Loucy (cell line): Measurements from ENCODE around the gene RASAL1.

Source experiments
- H2AFZ ChIP-seq: fragments of 200-600 bp; sonication (generic); 2 replicates; pipeline ENCODE4 v1.6.0; 2016; ENCODE audit warnings: antibody characterized with exemption, mild to moderate bottlenecking, low read length, moderate library complexity
- H3F3A ChIP-seq: fragments of 200-600 bp; 2 replicates; pipeline ENCODE4 v1.6.0; 2016; ENCODE audit warnings: antibody characterized with exemption, low read depth, mild to moderate bottlenecking
- H3K27me3 ChIP-seq: fragments of 200-600 bp; sonication (generic); 2 replicates; pipeline ENCODE4 v1.6.1; 2014; ENCODE audit warnings: low read length, mild to moderate bottlenecking; ENCODE audit not compliant: insufficient read depth, poor library complexity, severe bottlenecking
- H3K36me3 ChIP-seq: fragments of 200-600 bp; sonication (generic); 2 replicates; pipeline ENCODE4 v1.6.1; 2016; ENCODE audit warnings: low read length; ENCODE audit not compliant: insufficient read depth
- H3K4me1 ChIP-seq: fragments of 200-600 bp; sonication (generic); 2 replicates; pipeline ENCODE4 v1.5.1; 2014; ENCODE audit warnings: low read length, mild to moderate bottlenecking; ENCODE audit not compliant: insufficient read depth, poor library complexity, severe bottlenecking
- H3K4me2 ChIP-seq: fragments of 200-600 bp; sonication (generic); 2 replicates; pipeline ENCODE4 v1.6.0; 2014; ENCODE audit warnings: antibody characterized with exemption, low read length, low read depth, mild to moderate bottlenecking; ENCODE audit not compliant: poor library complexity, severe bottlenecking
- H3K4me3 ChIP-seq: fragments of 200-600 bp; sonication (generic); 2 replicates; pipeline ENCODE4 v1.5.1; 2014; ENCODE audit warnings: low read length, mild to moderate bottlenecking, mixed read lengths; ENCODE audit not compliant: poor library complexity, severe bottlenecking
- H3K79me2 ChIP-seq: fragments of 200-600 bp; sonication (generic); 2 replicates; pipeline ENCODE4 v1.6.1; 2014; ENCODE audit warnings: low read length; ENCODE audit not compliant: insufficient read depth
- H3K9ac ChIP-seq: fragments of 200-600 bp; sonication (generic); 2 replicates; pipeline ENCODE4 v1.6.0; 2014; ENCODE audit warnings: mild to moderate bottlenecking, low read depth, low read length, moderate library complexity; ENCODE audit not compliant: poor library complexity, severe bottlenecking
- H3K9me2 ChIP-seq: fragments of 200-600 bp; sonication (generic); replicated peaks from 2 replicates; pipeline ENCODE4 v1.6.1; 2016; ENCODE audit warnings: low read depth, low read length, mixed read lengths
- H3K9me3 ChIP-seq: fragments of 200-600 bp; sonication (generic); 2 replicates; pipeline ENCODE4 v1.6.1; 2014; ENCODE audit warnings: mild to moderate bottlenecking, antibody characterized with exemption, low read length, low read depth; ENCODE audit not compliant: insufficient read depth
- H4K20me1 ChIP-seq: fragments of 200-600 bp; sonication (generic); 2 replicates; pipeline ENCODE4 v1.6.0; 2014; ENCODE audit warnings: antibody characterized with exemption, low read length, mild to moderate bottlenecking; ENCODE audit not compliant: insufficient read depth, poor library complexity, severe bottlenecking
- CTCF ChIP-seq: fragments of 200-600 bp; sonication (generic); conservative IDR thresholded peaks from 2 replicates; pipeline ENCODE4 v1.5.1; 2014; ENCODE audit warnings: mild to moderate bottlenecking, antibody characterized with exemption, low read length
- EZH2phosphoT487 ChIP-seq: fragments of 200-600 bp; IDR thresholded peaks from 2 replicates; pipeline ENCODE4 v1.6.1; 2018; ENCODE audit warnings: antibody characterized with exemption, mild to moderate bottlenecking, moderate library complexity, borderline replicate concordance

Gene RASAL1

GRCh38 chr12:113140706-113141105 lies 5.1 kb upstream of the RASAL1 start:
- no peak overlapping the region for H3K9ac ChIP-seq
- no peaks in the 10 kb centered on the region for H3F3A ChIP-seq
- no peaks in the 10 kb centered on the region for H3K9me3 ChIP-seq
- H3K4me1 ChIP-seq, result no peaks in the 10 kb centered on the region
- H2AFZ ChIP-seq, result no peak overlapping the region
- no peaks in the 10 kb centered on the region for H4K20me1 ChIP-seq
- no peak overlapping the region for H3K4me3 ChIP-seq
- H3K4me2 ChIP-seq, result no peak overlapping the region
- no peaks in the 10 kb centered on the region for H3K9me2 ChIP-seq
- no peaks in the 10 kb centered on the region for H3K36me3 ChIP-seq
- no peak for TF ChIP-seq CTCF
- no peak for TF ChIP-seq EZH2phosphoT487
- H3K79me2 ChIP-seq, result no peaks in the 10 kb centered on the region
- no peaks in the 10 kb centered on the region for H3K27me3 ChIP-seq

GRCh38 chr12:113138826-113139225 lies 3.3 kb upstream of the RASAL1 start:
- Histone ChIP-seq H3K36me3 (no peaks in the 10 kb centered on the region), H4K20me1 (no peaks in the 10 kb centered on the region), H3K4me3 (no peak overlapping the region), H3K4me1 (no peaks in the 10 kb centered on the region), H3K9me2 (no peaks in the 10 kb centered on the region), H3F3A (no peaks in the 10 kb centered on the region), H3K9ac (no peak overlapping the region), H2AFZ (no peak overlapping the region), H3K9me3 (no peaks in the 10 kb centered on the region), H3K27me3 (no peaks in the 10 kb centered on the region), H3K79me2 (no peaks in the 10 kb centered on the region), H3K4me2 (no peak overlapping the region)
- TF ChIP-seq EZH2phosphoT487, result no peak

GRCh38 chr12:113137861-113138783 lies 2.6 kb upstream of the RASAL1 start:
- TF ChIP-seq CTCF, result no peak
- TF ChIP-seq EZH2phosphoT487, result no peak
- no peaks in the 10 kb centered on the region for H3K9me2 ChIP-seq
- no peaks in the 10 kb centered on the region for H4K20me1 ChIP-seq
- H3K4me3 ChIP-seq, result no peak overlapping the region
- no peaks in the 10 kb centered on the region for H3F3A ChIP-seq
- H2AFZ ChIP-seq, result no peak overlapping the region; the same call in 1 of the 2 replicates
- no peak overlapping the region for H3K4me2 ChIP-seq
- no peaks in the 10 kb centered on the region for H3K27me3 ChIP-seq
- no peaks in the 10 kb centered on the region for H3K36me3 ChIP-seq
- H3K9ac ChIP-seq, result no peak overlapping the region
- H3K4me1 ChIP-seq, result no peaks in the 10 kb centered on the region
- no peaks in the 10 kb centered on the region for H3K9me3 ChIP-seq
- no peaks in the 10 kb centered on the region for H3K79me2 ChIP-seq
